ENCODE results near the gene ISYNA1.

The ISYNA1 gene

DNA sequence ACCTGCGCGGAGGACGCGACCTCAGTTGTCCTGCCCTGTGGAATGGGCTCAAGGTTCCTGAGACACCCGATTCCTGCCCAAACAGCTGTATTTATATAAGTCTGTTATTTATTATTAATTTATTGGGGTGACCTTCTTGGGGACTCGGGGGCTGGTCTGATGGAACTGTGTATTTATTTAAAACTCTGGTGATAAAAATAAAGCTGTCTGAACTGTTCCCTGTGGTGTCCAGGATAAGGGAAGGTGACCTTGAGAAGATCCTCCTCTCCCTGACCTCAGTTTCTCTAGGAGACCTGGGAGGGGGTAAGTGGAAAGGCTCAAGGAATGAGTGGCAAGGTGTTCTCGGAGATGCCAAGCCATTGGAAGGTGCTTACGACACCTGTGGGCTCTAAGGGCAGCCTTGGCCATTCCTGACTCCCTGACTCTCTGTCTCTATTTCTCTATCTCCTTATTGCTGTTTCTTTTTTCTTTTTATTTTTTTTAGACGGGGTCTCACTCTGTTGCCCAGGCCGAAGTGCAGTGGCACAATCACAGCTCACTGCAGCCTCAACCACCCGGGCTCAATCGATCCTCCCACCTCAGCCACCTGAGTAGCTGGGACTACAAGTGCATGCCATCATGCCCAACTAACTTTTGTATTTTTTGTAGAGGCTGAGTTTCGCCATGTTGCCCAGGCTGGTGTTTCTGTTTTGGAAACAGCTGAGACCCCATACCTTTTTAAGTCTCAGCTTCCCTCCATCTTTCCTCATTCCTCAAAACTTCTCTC is 48.8 kb downstream of the ISYNA1 start:
- Histone ChIP-seq H2BK5ac (ENCODE audit: low read length) (no peak overlapping the region), H3K4ac (ENCODE audit: low read depth, low read length) (no peak overlapping the region), H4K5ac (ENCODE audit: low read length) (no peak overlapping the region), H3K56ac (ENCODE audit: low read length) (no peak overlapping the region), H2AK5ac (ENCODE audit: low read length) (no peak overlapping the region), H3K27me3 (ENCODE audit: insufficient read depth, low read length, poor library complexity) (no peaks in the 10 kb centered on the region), H3K18ac (ENCODE audit: low read length) (no peak overlapping the region), H4K8ac (ENCODE audit: low read depth, low read length) (no peak overlapping the region), H3K23ac (ENCODE audit: low read length) (no peak overlapping the region), H3K27ac (ENCODE audit: low read depth, low read length) (no peak overlapping the region), H3K36me3 (ENCODE audit: control insufficient read depth, insufficient read depth, low read length) (no peaks in the 10 kb centered on the region), H2BK15ac (replicated peaks; ENCODE audit: low read depth) (no peak overlapping the region), H3K4me3 (ENCODE audit: low read length) (no peak overlapping the region), H3K79me2 (ENCODE audit: control insufficient read depth, insufficient read depth, low read length) (no peaks in the 10 kb centered on the region), H3K4me1 (ENCODE audit: control insufficient read depth, low read depth, low read length) (no peaks in the 10 kb centered on the region), H2BK120ac (ENCODE audit: low read depth, low read length) (no peak overlapping the region), H3K9ac (ENCODE audit: low read length) (no peak overlapping the region), H3K79me1 (ENCODE audit: low read length) (no peaks in the 10 kb centered on the region), H3K4me2 (ENCODE audit: low read length) (no peak overlapping the region)
- no peak for DNase-seq
- WGBS (ENCODE audit: extremely low coverage, insufficient coverage, low lambda C conversion rate): no CpG with 5 or more reads among the region's 13 CpGs

DNA sequence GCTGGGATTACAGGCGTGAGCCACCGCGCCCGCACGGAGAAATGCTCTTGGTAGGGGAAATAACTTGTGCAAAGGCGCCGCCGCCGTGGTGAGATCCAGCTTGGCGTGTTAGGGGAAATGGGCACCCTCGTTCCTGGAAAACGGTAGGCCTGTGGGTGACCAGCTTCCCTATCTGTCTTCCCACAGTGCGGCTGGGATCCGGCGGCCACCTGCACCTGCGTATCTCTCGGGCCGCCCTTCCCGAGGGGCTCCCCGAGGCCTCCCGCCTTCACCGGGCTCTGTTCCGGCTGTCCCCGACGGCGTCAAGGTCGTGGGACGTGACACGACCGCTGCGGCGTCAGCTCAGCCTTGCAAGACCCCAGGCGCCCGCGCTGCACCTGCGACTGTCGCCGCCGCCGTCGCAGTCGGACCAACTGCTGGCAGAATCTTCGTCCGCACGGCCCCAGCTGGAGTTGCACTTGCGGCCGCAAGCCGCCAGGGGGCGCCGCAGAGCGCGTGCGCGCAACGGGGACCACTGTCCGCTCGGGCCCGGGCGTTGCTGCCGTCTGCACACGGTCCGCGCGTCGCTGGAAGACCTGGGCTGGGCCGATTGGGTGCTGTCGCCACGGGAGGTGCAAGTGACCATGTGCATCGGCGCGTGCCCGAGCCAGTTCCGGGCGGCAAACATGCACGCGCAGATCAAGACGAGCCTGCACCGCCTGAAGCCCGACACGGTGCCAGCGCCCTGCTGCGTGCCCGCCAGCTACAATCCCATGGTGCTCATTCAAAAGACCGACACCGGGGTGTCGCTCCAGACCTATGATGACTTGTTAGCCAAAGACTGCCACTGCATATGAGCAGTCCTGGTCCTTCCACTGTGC is 49.6 kb downstream of the ISYNA1 start:
- Histone ChIP-seq H2AK5ac (ENCODE audit: low read length) (no peak overlapping the region), H3K4me2 (ENCODE audit: low read length) (peak overlapping the region; percentile 43), H4K5ac (ENCODE audit: low read length) (no peak overlapping the region), H3K18ac (ENCODE audit: low read length) (no peak overlapping the region), H2BK15ac (replicated peaks; ENCODE audit: low read depth) (no peak overlapping the region), H3K79me2 (ENCODE audit: control insufficient read depth, insufficient read depth, low read length) (no peaks in the 10 kb centered on the region), H3K4ac (ENCODE audit: low read depth, low read length) (no peak overlapping the region), H2BK120ac (ENCODE audit: low read depth, low read length) (no peak overlapping the region), H3K9ac (ENCODE audit: low read length) (peak overlapping the region; percentile 52), H3K36me3 (ENCODE audit: control insufficient read depth, insufficient read depth, low read length) (no peaks in the 10 kb centered on the region), H4K8ac (ENCODE audit: low read depth, low read length) (no peak overlapping the region), H3K4me3 (ENCODE audit: low read length) (no peak overlapping the region), H3K23ac (ENCODE audit: low read length) (no peak overlapping the region), H3K27me3 (ENCODE audit: insufficient read depth, low read length, poor library complexity) (no peaks in the 10 kb centered on the region), H3K4me1 (ENCODE audit: control insufficient read depth, low read depth, low read length) (no peaks in the 10 kb centered on the region), H2BK5ac (ENCODE audit: low read length) (no peak overlapping the region), H3K27ac (ENCODE audit: low read depth, low read length) (no peak overlapping the region), H3K79me1 (ENCODE audit: low read length) (no peaks in the 10 kb centered on the region), H3K56ac (ENCODE audit: low read length) (peak overlapping the region; percentile 85)
- DNase-seq: peak; percentile 76
- WGBS (ENCODE audit: extremely low coverage, insufficient coverage, low lambda C conversion rate): no CpG with 5 or more reads among the region's 86 CpGs

DNA sequence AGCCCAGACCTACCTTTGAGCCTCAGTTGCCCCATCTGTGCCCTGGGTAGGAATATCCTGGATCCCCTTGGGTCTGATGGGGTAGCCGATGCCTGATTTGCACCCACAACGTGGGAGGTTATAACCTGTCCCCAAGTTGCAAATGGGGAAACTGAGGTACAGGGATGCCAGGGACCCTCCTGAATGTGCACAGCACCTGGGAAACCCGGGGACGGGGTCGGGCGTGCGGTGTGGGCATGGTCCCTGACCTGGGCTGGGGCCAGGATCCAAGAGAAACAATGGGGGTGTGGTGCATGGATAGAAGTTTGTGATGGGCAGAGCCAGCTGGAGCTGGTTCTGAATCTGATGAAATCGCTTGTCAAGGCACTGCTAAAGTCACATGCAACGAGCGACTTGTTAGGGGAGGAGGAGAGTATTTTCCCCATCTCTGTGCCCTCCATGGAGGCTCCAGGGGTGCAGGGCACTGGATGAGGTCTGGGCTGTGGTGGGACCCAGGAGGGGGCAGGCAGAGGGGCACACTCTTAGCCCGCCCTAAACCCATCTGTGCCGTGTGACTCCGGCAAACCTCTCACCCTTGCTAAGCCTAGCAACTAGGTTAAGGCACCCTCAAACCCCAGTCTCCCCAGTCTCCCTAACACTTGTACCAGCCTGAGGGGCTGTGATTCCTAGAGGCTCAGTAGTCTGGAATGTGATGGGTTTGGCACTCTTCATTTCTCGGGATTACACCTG is 51.2 kb downstream of the ISYNA1 start:
- no CpG with 5 or more reads among the region's 14 CpGs for WGBS (ENCODE audit: extremely low coverage, insufficient coverage, low lambda C conversion rate)
- Histone ChIP-seq H3K23ac (ENCODE audit: low read length) (no peak overlapping the region), H2BK120ac (ENCODE audit: low read depth, low read length) (no peak overlapping the region), H3K4me3 (ENCODE audit: low read length) (no peak overlapping the region), H4K8ac (ENCODE audit: low read depth, low read length) (no peak overlapping the region), H4K5ac (ENCODE audit: low read length) (no peak overlapping the region), H3K36me3 (ENCODE audit: control insufficient read depth, insufficient read depth, low read length) (no peaks in the 10 kb centered on the region), H3K56ac (ENCODE audit: low read length) (peak overlapping the region; percentile 63), H2BK5ac (ENCODE audit: low read length) (no peak overlapping the region), H3K4me2 (ENCODE audit: low read length) (no peak overlapping the region), H3K27me3 (ENCODE audit: insufficient read depth, low read length, poor library complexity) (no peaks in the 10 kb centered on the region), H3K9ac (ENCODE audit: low read length) (peak overlapping the region; percentile 37), H3K4me1 (ENCODE audit: control insufficient read depth, low read depth, low read length) (no peaks in the 10 kb centered on the region), H2AK5ac (ENCODE audit: low read length) (no peak overlapping the region), H3K27ac (ENCODE audit: low read depth, low read length) (no peak overlapping the region), H3K79me1 (ENCODE audit: low read length) (no peaks in the 10 kb centered on the region), H3K18ac (ENCODE audit: low read length) (no peak overlapping the region), H3K79me2 (ENCODE audit: control insufficient read depth, insufficient read depth, low read length) (no peaks in the 10 kb centered on the region), H2BK15ac (replicated peaks; ENCODE audit: low read depth) (no peak overlapping the region), H3K4ac (ENCODE audit: low read depth, low read length) (no peak overlapping the region)
- DNase-seq: peak; percentile 59

DNA sequence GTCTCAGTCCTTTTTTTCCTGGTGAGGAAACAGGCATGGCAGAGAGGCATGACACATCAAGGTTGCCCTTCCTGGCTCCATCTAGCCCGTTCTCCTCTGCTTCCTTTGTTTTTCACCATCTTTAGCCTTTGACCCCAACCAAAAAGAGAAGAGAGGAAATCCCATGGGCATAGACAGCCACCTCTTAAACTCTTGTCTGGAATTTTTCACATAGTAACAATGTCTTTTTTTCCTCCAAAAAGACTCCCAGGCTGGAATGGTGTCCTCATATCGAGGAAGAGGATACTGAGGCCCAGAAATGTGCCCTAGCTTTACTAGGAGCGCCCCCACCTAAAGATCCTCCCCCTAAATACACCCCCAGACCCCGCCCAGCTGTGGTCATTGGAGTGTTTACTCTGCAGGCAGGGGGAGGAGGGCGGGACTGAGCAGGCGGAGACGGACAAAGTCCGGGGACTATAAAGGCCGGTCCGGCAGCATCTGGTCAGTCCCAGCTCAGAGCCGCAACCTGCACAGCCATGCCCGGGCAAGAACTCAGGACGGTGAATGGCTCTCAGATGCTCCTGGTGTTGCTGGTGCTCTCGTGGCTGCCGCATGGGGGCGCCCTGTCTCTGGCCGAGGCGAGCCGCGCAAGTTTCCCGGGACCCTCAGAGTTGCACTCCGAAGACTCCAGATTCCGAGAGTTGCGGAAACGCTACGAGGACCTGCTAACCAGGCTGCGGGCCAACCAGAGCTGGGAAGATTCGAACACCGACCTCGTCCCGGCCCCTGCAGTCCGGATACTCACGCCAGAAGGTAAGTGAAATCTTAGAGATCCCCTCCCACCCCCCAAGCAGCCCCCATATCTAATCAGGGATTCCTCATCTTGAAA is 52.0 kb downstream of the ISYNA1 start, which contains the start of gene GDF15:
Gene GDF15 (plus strand): TSS at position 484 of the 868 bp plus-strand sequence. CDS start 32 bp downstream, at position 516.
- Histone ChIP-seq H3K79me1 (ENCODE audit: low read length) (no peaks in the 10 kb centered on the region), H3K4ac (ENCODE audit: low read depth, low read length) (no peak within 1 kb of the TSS), H3K27me3 (ENCODE audit: insufficient read depth, low read length, poor library complexity) (no peaks in the 10 kb centered on the region), H2BK15ac (replicated peaks; ENCODE audit: low read depth) (no peak within 1 kb of the TSS), H3K27ac (ENCODE audit: low read depth, low read length) (no peak within 1 kb of the TSS), H3K4me3 (ENCODE audit: low read length) (no peak within 1 kb of the TSS), H3K9ac (ENCODE audit: low read length) (peak within 1 kb of the TSS; percentile 37), H4K8ac (ENCODE audit: low read depth, low read length) (no peak within 1 kb of the TSS), H3K4me1 (ENCODE audit: control insufficient read depth, low read depth, low read length) (no peaks in the 10 kb centered on the region), H2BK120ac (ENCODE audit: low read depth, low read length) (no peak within 1 kb of the TSS), H3K18ac (ENCODE audit: low read length) (peak within 1 kb of the TSS; percentile 8), H3K79me2 (ENCODE audit: control insufficient read depth, insufficient read depth, low read length) (no peaks in the 10 kb centered on the region), H3K56ac (ENCODE audit: low read length) (peak within 1 kb of the TSS; percentile 63), H2AK5ac (ENCODE audit: low read length) (no peak within 1 kb of the TSS), H2BK5ac (ENCODE audit: low read length) (no peak within 1 kb of the TSS), H3K4me2 (ENCODE audit: low read length) (no peak within 1 kb of the TSS), H3K23ac (ENCODE audit: low read length) (no peak within 1 kb of the TSS), H4K5ac (ENCODE audit: low read length) (no peak within 1 kb of the TSS), H3K36me3 (ENCODE audit: control insufficient read depth, insufficient read depth, low read length) (no peaks in the 10 kb centered on the region)
- WGBS (ENCODE audit: extremely low coverage, insufficient coverage, low lambda C conversion rate): no CpG with 5 or more reads among the region's 33 CpGs
- DNase-seq: peak; percentile 66

DNA sequence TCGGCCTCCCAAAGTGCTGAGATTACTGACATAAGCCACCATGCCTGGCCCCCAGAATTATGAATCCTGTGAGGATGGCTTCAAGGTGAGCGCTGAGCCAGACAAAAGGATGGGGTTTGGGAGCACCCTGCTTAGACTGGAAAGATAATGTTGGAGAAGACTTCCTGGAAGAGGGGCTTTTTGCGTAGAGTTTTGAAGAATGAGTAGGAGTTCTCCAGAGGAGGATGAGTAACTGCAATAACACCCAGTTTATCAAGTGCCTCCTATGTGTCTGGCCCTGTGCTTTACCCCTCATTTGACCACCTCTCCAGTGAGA is 52.6 kb downstream of the ISYNA1 start:
- no peak for DNase-seq
- Histone ChIP-seq H3K56ac (ENCODE audit: low read length) (no peak overlapping the region), H4K5ac (ENCODE audit: low read length) (no peak overlapping the region), H3K4ac (ENCODE audit: low read depth, low read length) (no peak overlapping the region), H3K36me3 (ENCODE audit: control insufficient read depth, insufficient read depth, low read length) (no peaks in the 10 kb centered on the region), H3K23ac (ENCODE audit: low read length) (no peak overlapping the region), H3K79me2 (ENCODE audit: control insufficient read depth, insufficient read depth, low read length) (no peaks in the 10 kb centered on the region), H2BK120ac (ENCODE audit: low read depth, low read length) (no peak overlapping the region), H3K27ac (ENCODE audit: low read depth, low read length) (no peak overlapping the region), H2BK5ac (ENCODE audit: low read length) (no peak overlapping the region), H2BK15ac (replicated peaks; ENCODE audit: low read depth) (no peak overlapping the region), H3K79me1 (ENCODE audit: low read length) (no peaks in the 10 kb centered on the region), H3K4me1 (ENCODE audit: control insufficient read depth, low read depth, low read length) (no peaks in the 10 kb centered on the region), H3K27me3 (ENCODE audit: insufficient read depth, low read length, poor library complexity) (no peaks in the 10 kb centered on the region), H3K18ac (ENCODE audit: low read length) (no peak overlapping the region), H3K4me2 (ENCODE audit: low read length) (no peak overlapping the region), H3K4me3 (ENCODE audit: low read length) (no peak overlapping the region), H3K9ac (ENCODE audit: low read length) (no peak overlapping the region), H2AK5ac (ENCODE audit: low read length) (no peak overlapping the region), H4K8ac (ENCODE audit: low read depth, low read length) (no peak overlapping the region)
- no CpG with 5 or more reads among the region's 3 CpGs for WGBS (ENCODE audit: extremely low coverage, insufficient coverage, low lambda C conversion rate)
